Dermis microvascular lymphatic vessel endothelial cell (primary cell): Measurements from ENCODE around the gene RRP9. TPM values are rescaled to one million over a fixed set of nuclear protein-coding genes. Genes with fewer than 3 reads are reported as not detected.
"Not testable (repeated sequence)": the region's sequence is repeated elsewhere in the genome, so short reads cannot be mapped to it uniquely, and the experiment has no call there.

Source experiments
- DNase-seq, 2 donors: peaks; one replicate each; pipeline versions ENCODE4 v3.0.0 to v3.0.0-alpha.2; 2010; ENCODE audit warnings: low read depth in 2 of 2
- total RNA-seq: library from RNA; depleted of rRNA; stranded (reverse); fragments of >200 nt; gene quantifications from 2 replicates; pipeline ENCODE4 v1.2.1, GENCODE V29; 2014

Gene RRP9
- total RNA-seq: 16.9 and 18.6 TPM in 2 replicates

GRCh38 chr3:51941798-51942602, at the start of gene RRP9, which contains the start of gene PARP3:
TSS of gene RRP9 (minus strand) at chr3:51941904. CDS start at chr3:51941867, 37 bp downstream.
TSS of gene PARP3 (plus strand) at chr3:51942363. CDS start at chr3:51943356, 993 bp downstream.
- DNase-seq: peak; percentile 99 to 100

- DNase-seq: not testable (repeated sequence)
Measured at GRCh38 chr3:51990501-51990971, 48.8 kb upstream of the RRP9 start.

GRCh38 chr3:51988286-51989146, 46.8 kb upstream of the RRP9 start:
- DNase-seq: no peak

GRCh38 chr3:51987568-51987967, 45.9 kb upstream of the RRP9 start:
- no peak for DNase-seq

GRCh38 chr3:51986010-51986947, 44.6 kb upstream of the RRP9 start:
- DNase-seq: no peak

GRCh38 chr3:51985063-51985462, 43.4 kb upstream of the RRP9 start:
- DNase-seq: no peak

GRCh38 chr3:51984269-51984647, 42.6 kb upstream of the RRP9 start:
- DNase-seq: no peak

- no peak for DNase-seq
Measured at GRCh38 chr3:51983578-51984268, 42.0 kb upstream of the RRP9 start.

- DNase-seq: peak; percentile 60 to 88
Measured at GRCh38 chr3:51982838-51983577, 41.3 kb upstream of the RRP9 start, which contains the start of gene ACY1. TSS of gene ACY1 (plus strand) at chr3:51983535. CDS start at chr3:51984065, 530 bp downstream.

- peak; percentile 34 to 58 for DNase-seq
Measured at GRCh38 chr3:51982352-51982837, 40.7 kb upstream of the RRP9 start.

GRCh38 chr3:51980253-51980652, 38.5 kb upstream of the RRP9 start:
- no peak for DNase-seq

GRCh38 chr3:51978143-51978502, 36.4 kb upstream of the RRP9 start:
- no peak for DNase-seq

- DNase-seq: no peak
Measured at GRCh38 chr3:51977446-51978142, 35.9 kb upstream of the RRP9 start.

GRCh38 chr3:51975852-51976549, 34.3 kb upstream of the RRP9 start:
- DNase-seq: peak in 1 of 2 donors; percentile 58

- peak in 1 of 2 donors; percentile 67 for DNase-seq
Measured at GRCh38 chr3:51974963-51975851, 33.5 kb upstream of the RRP9 start, which contains the start of gene ABHD14A. TSS of gene ABHD14A (plus strand) at chr3:51975064. CDS start at chr3:51975136, 72 bp downstream.

GRCh38 chr3:51974277-51974962, 32.7 kb upstream of the RRP9 start:
- DNase-seq: peak in 1 of 2 donors; percentile 14
